ENCODE measurements around the gene HBE1.

Gene HBE1

GRCh38 chr11:5242208-5242607 is 27.5 kb downstream of the HBE1 start:
- Histone ChIP-seq H3K4me1 (ENCODE audit: control insufficient read depth, insufficient read depth, low read length) (no peaks in the 10 kb centered on the region), H3K36me3 (ENCODE audit: control insufficient read depth in 2 of 2, insufficient read depth in 1 of 2, low read length in 2 of 2) (no peaks in the 10 kb centered on the region), H3K4me3 (ENCODE audit: low read depth, low read length) (no peak overlapping the region), H3K27ac (ENCODE audit: extremely low read depth, low read depth, low read length) (no peak overlapping the region), H3K9me3 (ENCODE audit: control insufficient read depth, insufficient read depth, low read depth, low read length) (no peaks in the 10 kb centered on the region)
- POLR2A ChIA-PET, result no interaction called here
- TF ChIP-seq HOXA7 (CRISPR knock-in tag; IDR thresholded peaks at IDR 0.05; ENCODE audit: borderline replicate concordance) (no peak), ZNF26 (tag by site-specific recombination; IDR thresholded peaks at IDR 0.05) (no peak), ZNF341 (tag by site-specific recombination; IDR thresholded peaks at IDR 0.05; ENCODE audit: low read depth) (no peak), YY1 (tag by site-specific recombination; IDR thresholded peaks at IDR 0.05) (no peak), ZNF514 (tag by site-specific recombination; IDR thresholded peaks at IDR 0.05) (no peak), SP2 (tag by site-specific recombination; IDR thresholded peaks at IDR 0.05) (no peak), ZNF639 (tag by site-specific recombination; IDR thresholded peaks at IDR 0.05) (no peak), SCRT2 (tag by site-specific recombination; IDR thresholded peaks at IDR 0.05) (no peak), OVOL3 (tag by site-specific recombination; IDR thresholded peaks at IDR 0.05) (no peak), ZNF404 (tag by site-specific recombination; IDR thresholded peaks at IDR 0.05) (no peak), ZFP3 (tag by site-specific recombination; IDR thresholded peaks at IDR 0.05; ENCODE audit: low read depth) (no peak)
- CTCF ChIA-PET, result no interaction called here

GRCh38 chr11:5241458-5241857 is 28.3 kb downstream of the HBE1 start:
- H3K9me3 ChIP-seq (ENCODE audit: control insufficient read depth, insufficient read depth, low read depth, low read length), result no peaks in the 10 kb centered on the region
- CTCF ChIA-PET, result no interaction called here

GRCh38 chr11:5240458-5240857 is 29.3 kb downstream of the HBE1 start:
- Histone ChIP-seq H3K27ac (ENCODE audit: extremely low read depth, low read depth, low read length) (no peak overlapping the region), H3K9me3 (ENCODE audit: control insufficient read depth, insufficient read depth, low read depth, low read length) (no peaks in the 10 kb centered on the region), H3K4me3 (ENCODE audit: low read depth, low read length) (no peak overlapping the region), H3K4me1 (ENCODE audit: control insufficient read depth, insufficient read depth, low read length) (no peaks in the 10 kb centered on the region), H3K36me3 (ENCODE audit: control insufficient read depth in 2 of 2, insufficient read depth in 1 of 2, low read length in 2 of 2) (no peaks in the 10 kb centered on the region)
- CTCF ChIA-PET, result interaction anchor here (1.0 kb wide), 1 partner anchor 116 kb away, joined by 5 read pairs; no protein-coding TSS in a partner anchor
- POLR2A ChIA-PET, result no interaction called here
- no peak for TF ChIP-seq PATZ1 (tag by site-specific recombination; IDR thresholded peaks at IDR 0.05)
- TF ChIP-seq ZNF292 (tag by site-specific recombination; IDR thresholded peaks at IDR 0.05; ENCODE audit: borderline replicate concordance, low read depth), result no peak
- TF ChIP-seq ZNF114 (tag by site-specific recombination; IDR thresholded peaks at IDR 0.05), result no peak
- TF ChIP-seq ZNF830 (tag by site-specific recombination; IDR thresholded peaks at IDR 0.05; ENCODE audit: low read depth), result no peak
- no peak for TF ChIP-seq ZBTB11 (tag by site-specific recombination; conservative IDR thresholded peaks at IDR 0.05; ENCODE audit: low read depth)
- no peak for TF ChIP-seq TSHZ1 (tag by site-specific recombination; IDR thresholded peaks at IDR 0.05; ENCODE audit: borderline replicate concordance)
- TF ChIP-seq ZNF658 (tag by site-specific recombination; IDR thresholded peaks at IDR 0.05), result no peak
- no peak for TF ChIP-seq ZNF48 (tag by site-specific recombination; IDR thresholded peaks at IDR 0.05)

More at GRCh38 chr11:5241458-5241857, 28.3 kb downstream of the HBE1 start:
- Histone ChIP-seq H3K4me1 (ENCODE audit: control insufficient read depth, insufficient read depth, low read length) (no peaks in the 10 kb centered on the region), H3K27ac (ENCODE audit: extremely low read depth, low read depth, low read length) (no peak overlapping the region), H3K4me3 (ENCODE audit: low read depth, low read length) (no peak overlapping the region), H3K36me3 (ENCODE audit: control insufficient read depth in 2 of 2, insufficient read depth in 1 of 2, low read length in 2 of 2) (no peaks in the 10 kb centered on the region)
- POLR2A ChIA-PET, result no interaction called here
- no peak for TF ChIP-seq ZNF174 (tag by site-specific recombination; IDR thresholded peaks at IDR 0.05)
- no peak for TF ChIP-seq SALL2 (tag by site-specific recombination; IDR thresholded peaks at IDR 0.05; ENCODE audit: borderline replicate concordance)
- no peak for TF ChIP-seq ZNF670 (tag by site-specific recombination; IDR thresholded peaks at IDR 0.05; ENCODE audit: low read depth)
- TF ChIP-seq ZNF600 (tag by site-specific recombination; IDR thresholded peaks at IDR 0.05), result no peak
- TF ChIP-seq ZNF223 (tag by site-specific recombination; IDR thresholded peaks at IDR 0.05), result no peak
- TF ChIP-seq ZNF544 (tag by site-specific recombination; IDR thresholded peaks at IDR 0.05), result no peak
- no peak for TF ChIP-seq ZIC2 (tag by site-specific recombination; IDR thresholded peaks at IDR 0.05)

All from HEK293 (cell line).